Activated CD8-positive, alpha-beta T cell treated with anti-CD3 and anti-CD28 coated beads, Interleukin-2, amount 10 ng/mL, durations not matched to agents 7 days and 5 days (primary cell): ENCODE measurements around the gene ATAD2B. TPM values are rescaled to one million over a fixed set of nuclear protein-coding genes. Genes with fewer than 3 reads are reported as not detected.

ENCODE experiments used
- ATAC-seq: fragments of 150-1000 bp; cut with Tn5 transposase; one replicate; pipeline ENCODE4 v1.10.0; 2021; ENCODE audit warnings: moderate library complexity
- CTCF ChIA-PET: fragments of 350-600 bp; sonication (Branson Sonifier 250); formaldehyde crosslinking; loops from one replicate; lab custom pipeline; 2021; ENCODE audit warnings: antibody characterized with exemption; lab: Charles Lee
- POLR2A ChIA-PET: fragments of 350-600 bp; sonication (Branson Sonifier 250); formaldehyde crosslinking; loops from one replicate; lab custom pipeline; 2021; ENCODE audit warnings: antibody characterized with exemption; lab: Charles Lee
- DNase-seq: peaks from one replicate; pipeline ENCODE4 v3.0.0-alpha.2; 2020
- H3K27ac Mint-ChIP-seq: one replicate; pipeline ENCODE4 v1.8.0; 2021; ENCODE audit warnings: mild to moderate bottlenecking, mixed read lengths
- H3K27me3 Mint-ChIP-seq: one replicate; pipeline ENCODE4 v1.8.0; 2021; ENCODE audit warnings: low read depth, mixed read lengths
- H3K36me3 Mint-ChIP-seq: one replicate; pipeline ENCODE4 v1.8.0; 2021; ENCODE audit warnings: low read depth, mixed read lengths
- H3K4me1 Mint-ChIP-seq: one replicate; pipeline ENCODE4 v1.8.0; 2021; ENCODE audit warnings: low read depth, mixed read lengths
- H3K4me3 Mint-ChIP-seq: one replicate; pipeline ENCODE4 v1.8.0; 2021; ENCODE audit warnings: mild to moderate bottlenecking, mixed read lengths
- H3K9me3 Mint-ChIP-seq: one replicate; pipeline ENCODE4 v1.8.0; 2022; ENCODE audit warnings: mixed read lengths; ENCODE audit not compliant: insufficient read depth
- total RNA-seq, 2 experiments: library from RNA; stranded (reverse); gene quantifications; one replicate each; pipeline ENCODE4 v1.2.3, GENCODE V29; 2021

Gene ATAD2B
- total RNA-seq, 2 experiments from 2014 or later: 28.2 to 32.0 TPM

- Mint-ChIP-seq H3K36me3 (peaks cover 20% of the 10 kb centered on the region), H3K4me3 (no peak overlapping the region), H3K4me1 (no peaks in the 10 kb centered on the region), H3K9me3 (no peaks in the 10 kb centered on the region), H3K27ac (no peak overlapping the region), H3K27me3 (no peaks in the 10 kb centered on the region)
- ATAC-seq (no peak), DNase-seq (no peak)
- CTCF ChIA-PET: interaction anchor here (0.9 to 2.4 kb wide), 2 partner anchors 12 to 222 kb away, joined by 3 to 11 read pairs; no protein-coding TSS in a partner anchor
- POLR2A ChIA-PET: interaction anchor here (0.7 to 1.8 kb wide), 2 partner anchors 89 to 91 kb away, joined by 3 to 4 read pairs; partner anchors contain the start of gene ATAD2B
These were observed 90.4 kb downstream of the ATAD2B start for GRCh38 chr2:23836505-23836904.

- H3K9me3 Mint-ChIP-seq: no peaks in the 10 kb centered on the region
- H3K27ac Mint-ChIP-seq: no peak overlapping the region
- no peaks in the 10 kb centered on the region for H3K27me3 Mint-ChIP-seq
- CTCF ChIA-PET: interaction anchor here (0.9 to 2.4 kb wide), 2 partner anchors 11 to 223 kb away, joined by 3 to 11 read pairs; no protein-coding TSS in a partner anchor
- no peaks in the 10 kb centered on the region for H3K4me1 Mint-ChIP-seq
- POLR2A ChIA-PET: no interaction called here
- H3K4me3 Mint-ChIP-seq: no peak overlapping the region
- ATAC-seq: no peak
- no peak for DNase-seq
- peaks cover 19% of the 10 kb centered on the region for H3K36me3 Mint-ChIP-seq
These were observed 90.9 kb downstream of the ATAD2B start for GRCh38 chr2:23835988-23836387.

- no peak for ATAC-seq
- POLR2A ChIA-PET: no interaction called here
These were observed 91.5 kb downstream of the ATAD2B start for GRCh38 chr2:23835423-23835822.

GRCh38 chr2:23828986-23829385, 97.9 kb downstream of the ATAD2B start:
- Mint-ChIP-seq H3K27me3 (no peaks in the 10 kb centered on the region), H3K4me1 (no peaks in the 10 kb centered on the region), H3K9me3 (no peaks in the 10 kb centered on the region), H3K4me3 (no peak overlapping the region), H3K27ac (no peak overlapping the region), H3K36me3 (peaks cover 18% of the 10 kb centered on the region)
- ATAC-seq (no peak), DNase-seq (no peak)
- ChIA-PET POLR2A (no interaction called here), CTCF (interaction anchor here (1.2 kb wide), 2 partner anchors 10 to 96 kb away, joined by 3 to 6 read pairs; no protein-coding TSS in a partner anchor)

More at GRCh38 chr2:23835423-23835822, 91.5 kb downstream of the ATAD2B start:
- H3K9me3 Mint-ChIP-seq: no peaks in the 10 kb centered on the region
- DNase-seq: no peak
- no peak overlapping the region for H3K27ac Mint-ChIP-seq
- H3K27me3 Mint-ChIP-seq: no peaks in the 10 kb centered on the region
- no peaks in the 10 kb centered on the region for H3K4me1 Mint-ChIP-seq
- H3K4me3 Mint-ChIP-seq: no peak overlapping the region
- H3K36me3 Mint-ChIP-seq: peaks cover 17% of the 10 kb centered on the region
- CTCF ChIA-PET: interaction anchor here (0.9 to 2.4 kb wide), 2 partner anchors 11 to 224 kb away, joined by 3 to 11 read pairs; no protein-coding TSS in a partner anchor

- ChIA-PET POLR2A (no interaction called here), CTCF (interaction anchor here (1.2 kb wide), 1 partner anchor 97 kb away, joined by 6 read pairs; no protein-coding TSS in a partner anchor)
- H3K36me3 Mint-ChIP-seq: peaks cover 18% of the 10 kb centered on the region
- H3K27ac Mint-ChIP-seq: no peak overlapping the region
- H3K4me1 Mint-ChIP-seq: no peaks in the 10 kb centered on the region
- no peaks in the 10 kb centered on the region for H3K9me3 Mint-ChIP-seq
- H3K27me3 Mint-ChIP-seq: no peaks in the 10 kb centered on the region
- no peak for ATAC-seq
- H3K4me3 Mint-ChIP-seq: no peak overlapping the region
- no peak for DNase-seq
These were observed 98.5 kb downstream of the ATAD2B start for GRCh38 chr2:23828256-23828980.

GRCh38 chr2:23827287-23827686, 99.6 kb downstream of the ATAD2B start:
- no peaks in the 10 kb centered on the region for H3K27me3 Mint-ChIP-seq
- DNase-seq: no peak
- H3K9me3 Mint-ChIP-seq: no peaks in the 10 kb centered on the region
- H3K36me3 Mint-ChIP-seq: peaks cover 18% of the 10 kb centered on the region
- ChIA-PET CTCF (interaction anchor here (2.3 to 5.0 kb wide), 2 partner anchors 99 to 257 kb away, joined by 9 to 83 read pairs; partner anchors contain the start of genes ATAD2B and TP53I3), POLR2A (no interaction called here)
- no peak overlapping the region for H3K4me3 Mint-ChIP-seq
- ATAC-seq: no peak
- no peaks in the 10 kb centered on the region for H3K4me1 Mint-ChIP-seq
- no peak overlapping the region for H3K27ac Mint-ChIP-seq

- ChIA-PET CTCF (interaction anchor here (2.3 to 5.0 kb wide), 2 partner anchors 100 to 258 kb away, joined by 9 to 83 read pairs; partner anchors contain the start of genes ATAD2B and TP53I3), POLR2A (interaction anchor here (0.6 kb wide), 1 partner anchor 55 kb away, joined by 3 read pairs; no protein-coding TSS in a partner anchor)
- H3K9me3 Mint-ChIP-seq: no peaks in the 10 kb centered on the region
- DNase-seq (no peak), ATAC-seq (no peak)
- peaks cover 18% of the 10 kb centered on the region for H3K36me3 Mint-ChIP-seq
- H3K27me3 Mint-ChIP-seq: no peaks in the 10 kb centered on the region
- H3K27ac Mint-ChIP-seq: no peak overlapping the region
- no peaks in the 10 kb centered on the region for H3K4me1 Mint-ChIP-seq
- no peak overlapping the region for H3K4me3 Mint-ChIP-seq
These were observed 100.2 kb downstream of the ATAD2B start for GRCh38 chr2:23826771-23827170.

GRCh38 chr2:23826040-23826439, 100.9 kb downstream of the ATAD2B start:
- Mint-ChIP-seq H3K4me3 (no peak overlapping the region), H3K27me3 (no peaks in the 10 kb centered on the region), H3K9me3 (no peaks in the 10 kb centered on the region), H3K4me1 (no peaks in the 10 kb centered on the region), H3K36me3 (peaks cover 14% of the 10 kb centered on the region), H3K27ac (no peak overlapping the region)
- ChIA-PET CTCF (interaction anchor here (1.7 to 5.0 kb wide), 7 partner anchors 10 to 338 kb away, joined by 5 to 83 read pairs (median 9); partner anchors contain the start of genes ATAD2B, TP53I3 and UBXN2A), POLR2A (no interaction called here)
- ATAC-seq (no peak), DNase-seq (no peak)

- Mint-ChIP-seq H3K27me3 (no peaks in the 10 kb centered on the region), H3K9me3 (no peaks in the 10 kb centered on the region), H3K4me1 (no peaks in the 10 kb centered on the region), H3K4me3 (no peak overlapping the region), H3K36me3 (peaks cover 12% of the 10 kb centered on the region), H3K27ac (no peak overlapping the region)
- ATAC-seq: peak; percentile 67
- CTCF ChIA-PET: interaction anchor here (0.7 to 5.0 kb wide), 35 partner anchors 8 to 339 kb away, joined by 3 to 83 read pairs (median 6); partner anchors contain the start of genes ATAD2B, FAM228B, FKBP1B and PFN4
- peak; percentile 59 for DNase-seq
- POLR2A ChIA-PET: interaction anchor here (1.0 to 2.7 kb wide), 5 partner anchors 102 to 340 kb away, joined by 3 to 21 read pairs (median 5); partner anchors contain the start of genes ATAD2B, TP53I3 and UBXN2A
These were observed 102.1 kb downstream of the ATAD2B start for GRCh38 chr2:23824777-23825212.

- CTCF ChIA-PET: interaction anchor here (0.6 to 5.0 kb wide), 17 partner anchors 9 to 340 kb away, joined by 3 to 83 read pairs (median 11); partner anchors contain the start of genes ATAD2B, FAM228B, PFN4 and TP53I3
- no peaks in the 10 kb centered on the region for H3K4me1 Mint-ChIP-seq
- DNase-seq (no peak), ATAC-seq (no peak)
- POLR2A ChIA-PET: interaction anchor here (0.6 to 2.7 kb wide), 4 partner anchors 103 to 255 kb away, joined by 3 to 21 read pairs (median 4); partner anchors contain the start of genes ATAD2B and UBXN2A
- no peak overlapping the region for H3K27ac Mint-ChIP-seq
- H3K27me3 Mint-ChIP-seq: no peaks in the 10 kb centered on the region
- no peaks in the 10 kb centered on the region for H3K9me3 Mint-ChIP-seq
- no peak overlapping the region for H3K4me3 Mint-ChIP-seq
- peaks cover 12% of the 10 kb centered on the region for H3K36me3 Mint-ChIP-seq
These were observed 103.1 kb downstream of the ATAD2B start for GRCh38 chr2:23823863-23824262.

GRCh38 chr2:23814963-23815362, 112.0 kb downstream of the ATAD2B start:
- H3K4me3 Mint-ChIP-seq: no peak overlapping the region
- no peaks in the 10 kb centered on the region for H3K4me1 Mint-ChIP-seq
- CTCF ChIA-PET: interaction anchor here (0.6 kb wide), 1 partner anchor 549 kb away, joined by 5 read pairs; no protein-coding TSS in a partner anchor
- H3K27ac Mint-ChIP-seq: no peak overlapping the region
- DNase-seq (no peak), ATAC-seq (no peak)
- peaks cover 15% of the 10 kb centered on the region for H3K36me3 Mint-ChIP-seq
- POLR2A ChIA-PET: no interaction called here
- no peaks in the 10 kb centered on the region for H3K9me3 Mint-ChIP-seq
- H3K27me3 Mint-ChIP-seq: no peaks in the 10 kb centered on the region
